BLaER1 (cell line): Measurements from ENCODE around the gene SLBP.

Experiments
- H3K27ac ChIP-seq: shearing (Covaris generic); formaldehyde crosslinking; 2 replicates; pipeline ENCODE4 v1.8.1; 2022
- H3K27me3 ChIP-seq: shearing (Covaris generic); formaldehyde crosslinking; 2 replicates; pipeline ENCODE4 v1.8.1; 2022
- H3K36me3 ChIP-seq: shearing (Covaris generic); formaldehyde crosslinking; 2 replicates; pipeline ENCODE4 v1.8.1; 2022
- H3K4me1 ChIP-seq: shearing (Covaris generic); formaldehyde crosslinking; 2 replicates; pipeline ENCODE4 v1.8.1; 2022
- H3K4me2 ChIP-seq: shearing (Covaris generic); formaldehyde crosslinking; 2 replicates; pipeline ENCODE4 v1.8.1; 2022
- H3K4me3 ChIP-seq: shearing (Covaris generic); formaldehyde crosslinking; 2 replicates; pipeline ENCODE4 v1.8.1; 2022
- H3K9ac ChIP-seq: shearing (Covaris generic); formaldehyde crosslinking; 2 replicates; pipeline ENCODE4 v1.8.1; 2022
- H3K9me3 ChIP-seq: shearing (Covaris generic); formaldehyde crosslinking; 2 replicates; pipeline ENCODE4 v1.8.1; 2022
- H4K20me1 ChIP-seq: shearing (Covaris generic); formaldehyde crosslinking; 2 replicates; pipeline ENCODE4 v1.8.1; 2022
- Cebpa-rat ChIP-seq: shearing (Covaris generic); IDR thresholded peaks from 2 replicates; pipeline ENCODE4 v1.8.1; 2022

SLBP gene

DNA sequence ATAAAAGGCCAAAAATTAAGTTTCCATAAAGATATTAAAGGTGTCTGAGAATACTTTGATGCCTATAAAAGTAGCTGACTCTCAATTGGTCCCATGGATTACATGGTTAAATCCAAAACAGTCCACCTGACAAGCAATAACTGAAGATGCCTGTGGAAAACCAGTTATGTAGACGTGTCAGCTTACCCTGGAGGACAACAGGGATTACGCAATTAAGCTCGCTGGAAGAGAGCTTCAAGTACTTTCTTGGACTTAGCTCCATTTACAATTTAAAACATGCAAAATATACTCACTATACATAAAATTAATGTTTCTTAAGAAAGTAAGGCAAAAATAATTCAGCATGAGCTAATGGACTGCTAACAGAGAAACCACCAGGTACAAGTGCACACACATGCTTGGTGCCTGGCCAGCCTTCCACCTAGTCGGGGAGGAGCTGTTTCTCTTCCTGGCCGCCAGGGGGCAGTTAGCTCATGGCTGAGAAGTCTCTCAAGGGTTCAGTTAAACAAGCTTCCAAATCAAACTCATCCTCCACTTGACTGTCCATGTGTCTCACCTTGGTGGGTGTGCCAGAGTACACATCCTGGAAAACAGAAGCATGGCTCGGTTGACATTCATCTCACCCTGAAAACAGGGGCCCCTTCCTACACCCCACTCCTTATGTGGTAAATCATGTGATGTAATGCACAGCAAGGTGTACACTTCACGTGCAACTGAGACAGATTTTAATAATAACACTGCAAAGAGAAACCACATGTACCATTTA, 18.8 kb downstream of the SLBP start:
- Histone ChIP-seq H3K9me3 (no peaks in the 10 kb centered on the region), H3K4me3 (no peak overlapping the region), H3K9ac (no peak overlapping the region), H3K27ac (no peak overlapping the region), H3K27me3 (no peaks in the 10 kb centered on the region), H3K4me2 (no peak overlapping the region), H3K36me3 (peaks cover 88% of the 10 kb centered on the region), H3K4me1 (peaks cover 5% of the 10 kb centered on the region; the same call in 1 of the 2 replicates), H4K20me1 (peaks cover 71% of the 10 kb centered on the region)
- TF ChIP-seq Cebpa-rat, result peak; percentile 90

DNA sequence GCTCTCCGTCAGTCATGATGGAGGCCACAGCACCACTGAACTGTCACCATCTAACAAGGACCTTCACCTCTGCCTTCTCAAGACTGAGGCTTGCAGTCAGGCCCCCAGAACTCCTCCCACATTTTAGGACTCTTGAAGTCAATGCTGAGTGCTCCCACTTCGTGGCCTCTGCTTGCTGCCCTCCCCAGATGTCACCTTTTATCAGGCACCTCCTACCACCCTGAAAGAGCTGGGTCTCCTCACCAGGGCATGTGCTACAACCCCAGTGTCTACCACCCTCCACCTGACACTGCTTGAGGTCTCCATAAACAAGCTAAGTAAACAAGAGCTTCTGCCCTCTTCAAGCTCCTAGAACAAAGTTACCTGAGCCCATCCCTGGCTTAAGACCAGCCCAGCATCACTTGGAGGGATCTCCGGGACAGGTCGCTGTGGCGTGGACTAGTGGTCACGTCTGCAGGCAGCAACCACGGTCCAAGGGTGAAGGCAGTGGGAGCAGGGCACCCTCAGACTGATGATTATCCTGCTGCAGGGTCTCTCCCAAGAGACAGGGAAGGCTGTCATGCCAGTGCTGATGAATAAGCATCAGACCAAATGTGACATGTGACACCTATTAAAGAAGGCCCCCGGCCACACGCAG, 20.3 kb downstream of the SLBP start:
- no peak for TF ChIP-seq Cebpa-rat
- H3K9me3 ChIP-seq, result no peaks in the 10 kb centered on the region
- H4K20me1 ChIP-seq, result peaks cover 58% of the 10 kb centered on the region
- H3K9ac ChIP-seq, result no peak overlapping the region
- no peaks in the 10 kb centered on the region for H3K27me3 ChIP-seq
- H3K4me3 ChIP-seq, result no peak overlapping the region
- peaks cover 74% of the 10 kb centered on the region for H3K36me3 ChIP-seq
- H3K4me2 ChIP-seq, result no peak overlapping the region
- H3K27ac ChIP-seq, result no peak overlapping the region
- H3K4me1 ChIP-seq, result peaks cover 5% of the 10 kb centered on the region; the same call in 1 of the 2 replicates

DNA sequence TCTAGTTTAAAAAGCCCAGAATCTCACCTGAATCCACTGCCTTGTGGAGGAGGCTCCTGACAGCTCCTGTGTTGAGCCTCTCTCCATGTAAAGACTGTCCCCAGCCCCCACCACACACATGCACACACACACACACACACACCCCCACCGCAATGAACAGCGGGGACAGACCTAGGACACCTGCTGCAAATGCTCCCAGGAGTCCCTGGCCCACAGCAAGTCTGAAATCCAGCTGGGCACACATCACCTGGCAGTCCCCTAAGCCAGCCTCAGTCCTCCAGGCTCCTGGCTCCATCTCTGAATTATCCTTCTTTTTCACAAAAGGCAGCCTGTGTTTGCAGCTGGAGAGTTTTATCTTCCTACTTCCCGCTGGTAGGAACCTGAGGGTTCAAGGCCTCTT, 21.4 kb downstream of the SLBP start:
- no peaks in the 10 kb centered on the region for H3K27me3 ChIP-seq
- H3K9ac ChIP-seq, result no peak overlapping the region
- no peaks in the 10 kb centered on the region for H3K4me1 ChIP-seq
- H3K4me3 ChIP-seq, result no peak overlapping the region
- no peaks in the 10 kb centered on the region for H3K9me3 ChIP-seq
- no peak overlapping the region for H3K4me2 ChIP-seq
- peaks cover 46% of the 10 kb centered on the region for H4K20me1 ChIP-seq
- H3K36me3 ChIP-seq, result peaks cover 62% of the 10 kb centered on the region
- TF ChIP-seq Cebpa-rat, result no peak
- H3K27ac ChIP-seq, result no peak overlapping the region

DNA sequence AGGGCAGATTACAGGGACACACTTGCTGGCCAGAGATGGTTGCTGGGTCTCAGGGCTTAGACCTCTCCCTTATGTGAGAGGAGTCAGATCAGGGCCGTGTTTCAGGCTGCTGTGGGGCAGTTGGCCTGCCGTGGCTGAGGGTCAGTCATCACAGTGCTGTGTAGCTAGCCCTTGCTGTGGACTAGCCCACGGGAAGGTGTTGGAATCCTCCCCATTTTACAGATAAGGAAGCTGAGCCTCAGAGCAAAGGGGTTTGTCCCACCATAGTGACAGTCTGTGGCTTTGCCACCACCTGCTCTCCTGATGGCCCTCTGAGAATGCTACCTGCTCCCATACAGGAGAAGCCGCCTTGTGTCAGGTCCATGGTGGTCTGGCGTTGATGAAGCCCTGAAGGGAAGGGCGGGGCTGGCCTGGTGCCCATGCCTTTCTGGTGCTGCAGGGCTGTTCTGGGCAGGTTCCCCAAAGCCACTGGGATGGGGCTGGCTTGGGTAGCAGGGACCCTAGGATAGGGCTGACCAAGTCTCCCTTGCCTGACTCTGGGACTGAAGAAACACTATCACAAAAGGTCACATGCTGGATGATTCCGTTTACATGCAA, 25.6 kb downstream of the SLBP start:
- Histone ChIP-seq H3K27me3 (peaks cover 17% of the 10 kb centered on the region), H3K9me3 (no peaks in the 10 kb centered on the region), H3K9ac (no peak overlapping the region), H3K4me2 (no peak overlapping the region), H3K4me1 (peaks cover 27% of the 10 kb centered on the region), H3K4me3 (no peak overlapping the region), H3K36me3 (peaks cover 21% of the 10 kb centered on the region), H4K20me1 (peaks cover 10% of the 10 kb centered on the region; the same call in 1 of the 2 replicates), H3K27ac (no peak overlapping the region)
- no peak for TF ChIP-seq Cebpa-rat

DNA sequence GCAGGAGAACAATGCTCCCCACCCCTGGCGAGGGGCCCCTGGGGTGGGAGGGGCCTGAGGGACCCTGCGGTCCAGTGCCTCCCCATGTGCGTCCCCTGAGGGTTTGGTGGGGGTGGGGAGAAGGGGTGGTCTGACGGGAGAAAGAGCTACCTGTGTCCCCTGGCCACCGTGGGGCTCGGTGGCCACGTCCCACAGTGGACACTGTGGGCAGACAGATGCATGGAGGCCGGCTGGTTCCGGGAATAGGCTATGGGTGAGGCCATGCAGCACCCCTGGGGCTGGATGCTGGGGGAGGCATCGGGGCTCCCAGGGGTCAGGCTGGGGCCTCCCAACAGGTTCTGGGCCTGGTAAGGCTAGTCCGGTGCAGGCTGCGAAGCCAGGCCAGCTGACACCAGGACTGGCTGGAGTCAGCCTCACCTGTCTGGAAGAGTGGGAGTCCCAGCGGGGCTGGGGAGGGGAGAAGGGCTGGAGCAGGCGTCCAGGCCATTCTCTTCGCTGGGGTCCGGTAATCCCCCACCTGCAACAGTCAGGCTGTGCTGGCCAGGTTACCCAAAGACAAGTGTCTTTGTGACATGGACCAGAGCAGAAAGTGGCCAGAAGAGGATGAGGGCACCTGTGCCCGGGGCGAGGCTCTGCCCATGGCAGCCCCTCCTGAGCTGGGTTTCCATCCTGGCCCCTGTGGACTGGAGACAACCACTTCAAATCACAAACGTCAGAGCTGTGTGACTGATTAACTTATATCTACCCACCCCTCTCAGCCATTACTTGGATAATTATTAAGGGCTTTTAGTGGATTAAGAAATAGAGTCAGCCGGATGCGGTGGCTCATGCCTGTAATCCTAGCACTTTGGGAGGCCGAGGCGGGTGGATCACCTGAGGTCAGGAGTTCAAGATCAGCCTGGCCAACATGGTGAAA, 26.6 kb downstream of the SLBP start:
- peaks cover 17% of the 10 kb centered on the region for H3K27me3 ChIP-seq
- H3K9ac ChIP-seq, result no peak overlapping the region
- H3K4me1 ChIP-seq, result peaks cover 27% of the 10 kb centered on the region
- no peak overlapping the region for H3K27ac ChIP-seq
- TF ChIP-seq Cebpa-rat, result no peak
- H3K36me3 ChIP-seq, result peaks cover 10% of the 10 kb centered on the region
- H3K4me3 ChIP-seq, result no peak overlapping the region
- H3K4me2 ChIP-seq, result peak overlapping the region; percentile 99
- 0 out of 2 replicates have a peak, but pooled peaks cover under 1% of the 10 kb centered on the region for H4K20me1 ChIP-seq
- H3K9me3 ChIP-seq, result no peaks in the 10 kb centered on the region

DNA sequence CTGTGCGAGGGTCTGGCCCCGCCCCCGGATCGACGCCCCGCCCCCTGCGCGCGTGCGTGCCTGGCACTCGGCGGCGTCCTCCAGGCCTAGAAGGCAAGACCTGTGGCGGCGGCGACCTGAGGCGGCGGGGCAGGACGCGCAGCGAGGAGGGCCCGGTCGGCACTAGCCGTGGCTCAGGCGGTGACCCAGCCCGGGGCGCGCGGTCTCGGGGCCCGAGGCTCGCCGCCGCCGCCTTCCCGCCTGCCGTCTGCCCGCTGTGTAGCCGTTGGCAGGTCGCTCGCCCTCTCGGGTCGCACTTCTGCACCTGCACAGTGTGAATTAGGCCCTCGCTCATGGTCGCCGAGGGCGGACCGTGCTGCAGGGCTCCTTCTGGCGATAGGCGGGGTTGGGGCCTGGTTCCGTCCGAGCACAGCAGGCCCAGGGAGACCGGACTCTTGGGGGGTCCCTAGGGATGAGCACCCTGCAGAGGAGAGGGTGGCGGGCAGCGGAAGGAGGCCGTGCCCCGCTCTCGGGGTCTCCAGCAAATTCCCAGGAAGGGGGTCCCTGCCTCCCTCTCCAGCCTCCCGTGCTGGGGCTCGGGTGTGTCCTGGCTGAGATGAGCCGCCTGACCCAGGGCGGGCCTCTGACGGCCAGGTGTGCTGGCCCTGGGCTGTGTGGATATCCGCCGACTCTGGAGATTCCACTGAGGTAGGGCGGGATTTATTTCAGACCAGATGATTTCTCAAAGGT, 27.4 kb downstream of the SLBP start:
- TF ChIP-seq Cebpa-rat, result no peak
- Histone ChIP-seq H3K36me3 (peaks cover 3% of the 10 kb centered on the region; the same call in 1 of the 2 replicates), H3K4me2 (peak overlapping the region; percentile 99), H3K27me3 (peaks cover 17% of the 10 kb centered on the region), H3K9me3 (no peaks in the 10 kb centered on the region), H4K20me1 (no peaks in the 10 kb centered on the region), H3K4me3 (peak overlapping the region; percentile 77), H3K4me1 (peaks cover 27% of the 10 kb centered on the region), H3K27ac (peak overlapping the region; percentile 56), H3K9ac (no peak overlapping the region)

DNA sequence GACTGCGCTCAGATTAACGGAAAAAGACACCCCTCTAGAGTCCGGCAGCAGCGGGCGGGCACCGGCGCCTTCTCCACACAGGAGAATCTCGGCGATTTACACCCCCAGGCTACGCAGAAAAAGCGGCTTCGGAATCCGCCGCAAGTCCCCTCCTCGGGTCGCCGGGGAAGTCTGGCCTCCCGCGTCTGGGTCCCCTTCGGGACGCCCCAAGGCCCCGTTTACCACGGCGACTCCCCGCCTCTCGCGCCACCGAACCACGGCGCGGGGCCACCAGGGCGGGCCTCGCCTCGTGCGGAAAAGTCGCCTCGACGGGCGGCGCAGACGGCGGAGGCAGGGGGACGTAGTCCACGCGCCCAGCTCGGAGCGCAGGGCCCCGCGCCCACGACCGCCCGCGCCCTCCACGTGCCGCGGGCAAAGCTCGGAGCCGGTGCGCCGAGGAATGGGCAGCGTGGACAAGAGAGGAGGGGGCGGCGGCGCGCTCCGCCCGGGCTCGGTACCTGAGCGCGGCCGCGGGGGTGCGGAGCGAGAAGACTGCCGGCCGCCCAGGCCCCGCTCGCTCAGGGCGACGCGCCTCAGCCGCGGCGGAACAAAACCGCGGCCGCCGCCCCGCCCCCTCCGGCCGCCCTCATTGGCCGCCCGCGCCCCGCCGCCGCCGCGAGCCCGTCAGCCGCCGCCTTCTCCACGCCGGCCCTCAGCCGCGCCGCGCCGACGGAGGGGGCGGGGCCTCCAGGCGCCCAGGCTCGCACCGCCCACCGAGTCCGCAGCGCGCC, 28.2 kb downstream of the SLBP start, which contains the start of gene FAM53A:
Gene FAM53A (minus strand): TSS at position 578 of the 770 bp plus-strand sequence. CDS start 15,572 bp downstream, outside the sequence.
- peaks cover 17% of the 10 kb centered on the region for H3K27me3 ChIP-seq
- TF ChIP-seq Cebpa-rat, result no peak
- peaks cover 27% of the 10 kb centered on the region for H3K4me1 ChIP-seq
- no peaks in the 10 kb centered on the region for H4K20me1 ChIP-seq
- H3K36me3 ChIP-seq, result no peaks in the 10 kb centered on the region; the same call in 1 of the 2 replicates
- H3K9me3 ChIP-seq, result no peaks in the 10 kb centered on the region
- peak within 1 kb of the TSS; percentile 87 for H3K27ac ChIP-seq
- H3K4me2 ChIP-seq, result peak within 1 kb of the TSS; percentile 99
- peak within 1 kb of the TSS; percentile 81 for H3K9ac ChIP-seq
- peak within 1 kb of the TSS; percentile 77 for H3K4me3 ChIP-seq

DNA sequence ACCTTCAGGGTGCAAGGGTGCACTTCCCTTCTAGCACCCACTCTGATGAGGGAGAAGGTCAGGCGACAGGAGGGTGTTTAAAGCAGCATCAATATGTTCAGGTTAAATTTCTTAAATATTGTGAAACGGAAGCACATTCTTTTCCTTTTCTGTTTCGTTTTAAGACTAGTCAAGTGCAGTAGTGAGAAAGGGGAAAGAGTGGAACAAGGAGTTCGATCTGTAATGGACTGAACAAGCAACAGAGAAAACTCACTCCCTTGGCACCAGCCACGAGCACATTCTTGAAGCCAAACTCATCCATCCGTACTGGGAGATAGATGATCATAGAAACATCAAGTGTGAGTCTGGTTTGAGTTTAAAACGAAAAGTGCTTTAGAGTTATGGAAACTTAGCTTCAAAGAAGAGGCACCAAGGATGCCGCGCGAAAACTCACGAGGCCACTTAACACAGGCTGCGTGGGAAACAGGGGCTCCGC, 28.8 kb downstream of the SLBP start:
- Histone ChIP-seq H3K4me1 (peaks cover 27% of the 10 kb centered on the region), H3K27me3 (peaks cover 17% of the 10 kb centered on the region), H3K36me3 (no peaks in the 10 kb centered on the region), H3K9me3 (no peaks in the 10 kb centered on the region), H3K9ac (peak overlapping the region; percentile 81), H3K4me2 (peak overlapping the region; percentile 99), H3K4me3 (peak overlapping the region; percentile 77), H4K20me1 (no peaks in the 10 kb centered on the region), H3K27ac (peak overlapping the region; percentile 87)
- TF ChIP-seq Cebpa-rat, result no peak
